H1 (cell line): ENCODE data around the gene CCDC59.

Experiments
- ASH2L ChIP-seq: fragments of 200-600, 300-600 bp; sonication (generic); IDR thresholded peaks from one replicate; pipeline ENCODE4 v1.7.1; 2017; ENCODE audit warnings: low read length
- CEBPB ChIP-seq: IDR thresholded peaks from 2 replicates; pipeline ENCODE4 v1.6.1; 2012; ENCODE audit warnings: low read depth, low read length
- CHD7 ChIP-seq: fragments of 300-600 bp; sonication (generic); IDR thresholded peaks from 2 replicates; pipeline ENCODE4 v1.7.1; 2012; ENCODE audit warnings: low read length, moderate library complexity, mild to moderate bottlenecking, inconsistent platforms; ENCODE audit not compliant: insufficient replicate concordance
- CTCF ChIP-seq, 3 experiments: IDR thresholded peaks; 1 replicate in 2 of 3; 2 replicates in 1 of 3; pipeline versions ENCODE4 v1.5.1 to v1.6.1; 2011; ENCODE audit warnings: low read length in 3 of 3, mild to moderate bottlenecking in 3 of 3, inconsistent platforms in 2 of 3, low read depth in 1 of 3, moderate library complexity in 1 of 3; ENCODE audit not compliant: insufficient read depth in 1 of 3; ENCODE audit errors: control extremely low read depth in 1 of 3
- GABPA ChIP-seq: IDR thresholded peaks from 2 replicates; pipeline ENCODE4 v1.6.1; 2011; ENCODE audit warnings: mild to moderate bottlenecking, low read length, moderate library complexity, borderline replicate concordance; ENCODE audit not compliant: insufficient read depth
- JUN ChIP-seq: IDR thresholded peaks from 2 replicates; pipeline ENCODE4 v1.6.1; 2011; ENCODE audit warnings: low read depth, mild to moderate bottlenecking, improper control_type of control experiment, low read length
- MAFK ChIP-seq: IDR thresholded peaks from 2 replicates; pipeline ENCODE4 v1.6.1; 2012; ENCODE audit warnings: low read depth, mild to moderate bottlenecking, improper control_type of control experiment, low read length
- PHF8 ChIP-seq: fragments of 200-600 bp; sonication (generic); conservative IDR thresholded peaks from 2 replicates; pipeline ENCODE4 v1.7.1; 2012; ENCODE audit warnings: low read depth, mild to moderate bottlenecking, inconsistent platforms, low read length, moderate library complexity
- POLR2A ChIP-seq, 2 experiments: IDR thresholded peaks; 1 replicate in 1 of 2; 2 replicates in 1 of 2; pipeline ENCODE4 v1.6.1; 2011; ENCODE audit warnings: low read depth in 2 of 2, low read length in 2 of 2, mild to moderate bottlenecking in 2 of 2; ENCODE audit errors: control extremely low read depth in 1 of 2
- RAD21 ChIP-seq, 2 experiments: IDR thresholded peaks in 1 of 2; conservative IDR thresholded peaks in 1 of 2; 2 replicates each; pipeline ENCODE4 v1.6.1; 2011; ENCODE audit warnings: low read depth in 2 of 2, low read length in 2 of 2, improper control_type of control experiment in 1 of 2, inconsistent platforms in 1 of 2, mild to moderate bottlenecking in 1 of 2, moderate library complexity in 1 of 2
- RFX5 ChIP-seq: IDR thresholded peaks from 2 replicates; pipeline ENCODE4 v1.6.1; 2011; ENCODE audit warnings: low read depth, low read length, improper control_type of control experiment, borderline replicate concordance
- SIN3A ChIP-seq, 2 experiments: IDR thresholded peaks in 1 of 2; conservative IDR thresholded peaks in 1 of 2; 2 replicates each; pipeline ENCODE4 v1.6.1; 2011 to 2012; ENCODE audit warnings: low read length in 2 of 2, improper control_type of control experiment in 1 of 2, low read depth in 1 of 2, mild to moderate bottlenecking in 1 of 2

- TF ChIP-seq GABPA (no peak), CTCF (IDR thresholded peaks at IDR 0.05; ENCODE audit: control extremely low read depth in 1 of 3, insufficient read depth in 1 of 3, low read depth in 1 of 3, low read length in 3 of 3) (no peak), MAFK (no peak), POLR2A (IDR thresholded peaks at IDR 0.05; ENCODE audit: control extremely low read depth in 1 of 2, low read depth in 2 of 2, low read length in 2 of 2) (no peak), ASH2L (no peak), JUN (no peak), CEBPB (no peak), SIN3A (conservative IDR thresholded peaks at IDR 0.05 in 1 of 2, IDR thresholded peaks at IDR 0.05 in 1 of 2; ENCODE audit: low read depth in 1 of 2, low read length in 2 of 2) (no peak), RFX5 (no peak), RAD21 (IDR thresholded peaks at IDR 0.05 in 1 of 2, conservative IDR thresholded peaks at IDR 0.05 in 1 of 2; ENCODE audit: low read depth in 2 of 2, low read length in 2 of 2) (no peak), PHF8 (no peak), CHD7 (no peak)
Measured at GRCh38 chr12:82329508-82329907, 28.7 kb downstream of the CCDC59 start.
